Brain microvascular endothelial cell (primary cell): ENCODE measurements around the gene MYH7.

ENCODE experiments used
- DNase-seq: peaks from one replicate; pipeline ENCODE4 v3.0.0-alpha.2; 2020
- H3K27ac ChIP-seq: fragments of 250-450 bp; sonication (Bioruptor Pico); 2 replicates; pipeline ENCODE4 v1.5.1; 2020; ENCODE audit warnings: mild to moderate bottlenecking, moderate library complexity
- H3K27me3 ChIP-seq: fragments of 250-450 bp; sonication (Bioruptor Pico); replicated peaks from 2 replicates; pipeline ENCODE4 v1.5.1; 2020; ENCODE audit warnings: mild to moderate bottlenecking
- H3K36me3 ChIP-seq: fragments of 250-450 bp; sonication (Bioruptor Pico); replicated peaks from 2 replicates; pipeline ENCODE4 v1.5.1; 2020; ENCODE audit warnings: mild to moderate bottlenecking
- H3K4me3 ChIP-seq: 2 replicates; pipeline ENCODE4 v1.5.1; 2011; ENCODE audit warnings: low read depth, mild to moderate bottlenecking, control low read depth, low read length, moderate library complexity
- CTCF ChIP-seq: IDR thresholded peaks from 2 replicates; pipeline ENCODE4 v1.5.1; 2011; ENCODE audit warnings: low read depth, mild to moderate bottlenecking, moderate library complexity, low read length, control low read depth, inconsistent platforms; ENCODE audit errors: missing control alignments
- in situ Hi-C: cut with HindIII; loops from 2 replicates; pipeline ENCODE4 v1.10.0; 2017; ENCODE audit warnings: low sequenced_read_pairs, low pct_ligation_motif_present

The MYH7 gene

GRCh38 chr14:23385244-23385641 is 50.2 kb downstream of the MYH7 start:
- Histone ChIP-seq H3K4me3 (no peak overlapping the region), H3K27ac (no peak overlapping the region), H3K36me3 (no peaks in the 10 kb centered on the region), H3K27me3 (no peaks in the 10 kb centered on the region)
- in situ Hi-C loops: no loop called here
- no peak for DNase-seq
- TF ChIP-seq CTCF: no peak

GRCh38 chr14:23384364-23385080 is 50.9 kb downstream of the MYH7 start:
- Histone ChIP-seq H3K27me3 (no peaks in the 10 kb centered on the region), H3K4me3 (no peak overlapping the region), H3K36me3 (no peaks in the 10 kb centered on the region), H3K27ac (no peak overlapping the region)
- DNase-seq: no peak
- in situ Hi-C loops: no loop called here
- TF ChIP-seq CTCF: no peak

- in situ Hi-C loops: no loop called here
- TF ChIP-seq CTCF: no peak
- H3K4me3 ChIP-seq: no peak overlapping the region
- H3K36me3 ChIP-seq: no peaks in the 10 kb centered on the region
- no peak overlapping the region for H3K27ac ChIP-seq
- DNase-seq: no peak
- no peaks in the 10 kb centered on the region for H3K27me3 ChIP-seq
Measured at GRCh38 chr14:23382731-23383440, 52.6 kb downstream of the MYH7 start.

- H3K4me3 ChIP-seq: no peak overlapping the region
- no peak for TF ChIP-seq CTCF
- no peak overlapping the region for H3K27ac ChIP-seq
- no peak for DNase-seq
- in situ Hi-C loops: no loop called here
- no peaks in the 10 kb centered on the region for H3K36me3 ChIP-seq
- peaks cover 2% of the 10 kb centered on the region for H3K27me3 ChIP-seq
Measured at GRCh38 chr14:23382276-23382675, 53.2 kb downstream of the MYH7 start.

- Histone ChIP-seq H3K27me3 (peaks cover 2% of the 10 kb centered on the region), H3K27ac (no peak overlapping the region), H3K36me3 (no peaks in the 10 kb centered on the region), H3K4me3 (no peak overlapping the region)
- in situ Hi-C loops: no loop called here
- TF ChIP-seq CTCF: no peak
- DNase-seq: no peak
Measured at GRCh38 chr14:23381871-23382270, 53.6 kb downstream of the MYH7 start.

GRCh38 chr14:23380976-23381375 is 54.5 kb downstream of the MYH7 start:
- DNase-seq: no peak
- in situ Hi-C loops: no loop called here
- no peak for TF ChIP-seq CTCF
- no peak overlapping the region for H3K27ac ChIP-seq
- peaks cover 2% of the 10 kb centered on the region for H3K27me3 ChIP-seq
- H3K4me3 ChIP-seq: no peak overlapping the region
- no peaks in the 10 kb centered on the region for H3K36me3 ChIP-seq
